Spleen (tissue), 7 donors: Measurements from ENCODE around the gene BAG5.

Source experiments
- POLR2A ChIP-seq, 3 donors: fragments of 450-650 bp; IDR thresholded peaks; one replicate each; pipeline ENCODE4 v1.5.1; 2017; ENCODE audit warnings: antibody characterized with exemption in 3 of 3, mild to moderate bottlenecking in 1 of 3
- POLR2AphosphoS5 ChIP-seq, 3 donors: sonication (generic); formaldehyde crosslinking; IDR thresholded peaks; one replicate each; pipeline ENCODE4 v1.5.1; 2017; ENCODE audit warnings: antibody characterized with exemption in 3 of 3
- TF ChIP-seq, protein P1 (sequence below), 11 experiments: fragments of 200-600 bp in 7 of 11; fragments of 450-650 bp in 4 of 11; sonication (generic) in 4 of 11; IDR thresholded peaks in 8 of 11; conservative IDR thresholded peaks in 3 of 11; 1 replicate in 7 of 11; 2 replicates in 4 of 11; pipeline versions ENCODE4 v1.4.0 to v1.8.0; 2016 to 2021; ENCODE audit warnings: antibody characterized with exemption in 11 of 11, inconsistent platforms in 4 of 11, mild to moderate bottlenecking in 1 of 11
- donor health status: DM: no; HTN: no; CAD: no; lungs with moderate emphysema.
- donor health status: DM: no; HTN: no; CAD: no.
- donor health status: DM: no; HTN: no; CAD: no.

DNA sequence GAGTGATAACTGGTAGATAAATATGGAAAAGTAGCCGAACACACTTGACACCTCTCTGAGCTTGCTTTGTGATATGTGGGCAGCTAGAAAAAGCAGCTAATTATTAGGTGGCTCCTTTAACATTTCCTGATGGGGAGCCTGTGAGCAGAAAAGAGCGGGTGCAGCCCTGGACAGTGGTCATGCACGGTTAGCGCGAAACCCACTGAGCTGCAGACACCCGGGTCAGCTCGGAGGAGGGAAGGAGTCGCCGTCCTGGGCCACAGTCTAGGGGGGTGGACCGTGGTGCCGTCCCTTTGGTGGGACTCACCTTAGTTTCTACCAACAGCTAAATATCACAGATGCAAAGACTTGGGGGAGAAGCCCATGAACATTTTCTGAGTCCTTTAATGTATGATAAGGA, 7.0 kb upstream of the BAG5 start:
- TF ChIP-seq, protein P1, sequence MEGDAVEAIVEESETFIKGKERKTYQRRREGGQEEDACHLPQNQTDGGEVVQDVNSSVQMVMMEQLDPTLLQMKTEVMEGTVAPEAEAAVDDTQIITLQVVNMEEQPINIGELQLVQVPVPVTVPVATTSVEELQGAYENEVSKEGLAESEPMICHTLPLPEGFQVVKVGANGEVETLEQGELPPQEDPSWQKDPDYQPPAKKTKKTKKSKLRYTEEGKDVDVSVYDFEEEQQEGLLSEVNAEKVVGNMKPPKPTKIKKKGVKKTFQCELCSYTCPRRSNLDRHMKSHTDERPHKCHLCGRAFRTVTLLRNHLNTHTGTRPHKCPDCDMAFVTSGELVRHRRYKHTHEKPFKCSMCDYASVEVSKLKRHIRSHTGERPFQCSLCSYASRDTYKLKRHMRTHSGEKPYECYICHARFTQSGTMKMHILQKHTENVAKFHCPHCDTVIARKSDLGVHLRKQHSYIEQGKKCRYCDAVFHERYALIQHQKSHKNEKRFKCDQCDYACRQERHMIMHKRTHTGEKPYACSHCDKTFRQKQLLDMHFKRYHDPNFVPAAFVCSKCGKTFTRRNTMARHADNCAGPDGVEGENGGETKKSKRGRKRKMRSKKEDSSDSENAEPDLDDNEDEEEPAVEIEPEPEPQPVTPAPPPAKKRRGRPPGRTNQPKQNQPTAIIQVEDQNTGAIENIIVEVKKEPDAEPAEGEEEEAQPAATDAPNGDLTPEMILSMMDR (IDR thresholded peaks at IDR 0.05 in 8 of 11, conservative IDR thresholded peaks at IDR 0.05 in 3 of 11), result no peak
- TF ChIP-seq POLR2A (IDR thresholded peaks at IDR 0.05), result no peak
- TF ChIP-seq POLR2AphosphoS5 (IDR thresholded peaks at IDR 0.05), result no peak
